ENCODE measurements around the gene WNT1. TPM values are rescaled to one million over a fixed set of nuclear protein-coding genes. Genes with fewer than 3 reads are reported as not detected.
A peak's percentile ranks its signal among the peaks of the same experiment; 100 is the strongest.

Gene WNT1
- total and polyA plus RNA-seq, 7 experiments from 2014 or later, result 0.24 to 1.5 (median 0.43) TPM; not detected in 2

- peak overlapping the region in 8 of 9 donors; percentile 20 to 92 (median 56) for H3K27ac Mint-ChIP-seq
- Histone ChIP-seq H3K4me1 (ENCODE audit: control insufficient read depth in 2 of 2, insufficient read depth in 2 of 2, low read length in 2 of 2) (peaks cover 6 to 38% of the 10 kb centered on the region in 2 donors), H3K27ac (ENCODE audit: low read depth, low read length) (no peak overlapping the region), H3K4me3 (ENCODE audit: low read length) (no peak overlapping the region), H3K9me3 (ENCODE audit: control insufficient read depth in 2 of 3, low read length in 3 of 3) (no peaks in the 10 kb centered on the region), H3K36me3 (ENCODE audit: control insufficient read depth in 2 of 3, insufficient read depth in 3 of 3, low read length in 3 of 3) (peaks cover 0 to 38% (median 5%) of the 10 kb centered on the region in 3 experiments), H3K27me3 (ENCODE audit: control insufficient read depth in 2 of 2, insufficient read depth in 2 of 2, low read length in 2 of 2) (no peaks in the 10 kb centered on the region)
- no peaks in the 10 kb centered on the region for H3K9me3 Mint-ChIP-seq
- ATAC-seq (no peak), DNase-seq (no peak)
- peaks cover 7 to 31% (median 16%) of the 10 kb centered on the region in 7 donors for H3K4me1 Mint-ChIP-seq
- H3K27me3 Mint-ChIP-seq, result no peaks in the 10 kb centered on the region
- ChIA-PET CTCF (interaction anchor here (0.7 to 9.6 kb wide), 10 partner anchors 9 to 81 kb away, joined by 3 to 128 read pairs (median 6); partner anchors contain the start of genes DDX23 and FKBP11), POLR2A (interaction anchor here (1.3 to 3.0 kb wide), 4 partner anchors 11 to 82 kb away, joined by 4 to 18 read pairs (median 12); partner anchors contain the start of genes DDX23 and FKBP11)
- intact Hi-C loops (cut with micrococcal nuclease), result loop anchor here (1.0 to 2.0 kb wide), 2 partner anchors 9 to 60 kb away; partner anchors contain the start of gene FKBP11 (in 1 of the 2)
- H3K36me3 Mint-ChIP-seq, result peaks cover 5 to 25% (median 16%) of the 10 kb centered on the region in 5 donors
- H3K4me3 Mint-ChIP-seq, result peak overlapping the region in 4 of 10 donors; percentile 16 to 71 (median 34)
Observed at GRCh38 chr12:48934312-48934706, 43.8 kb upstream of the WNT1 start.

GRCh38 chr12:48936379-48936979 is 41.6 kb upstream of the WNT1 start:
- no peak overlapping the region for H3K27ac ChIP-seq (ENCODE audit: low read depth, low read length)
- Mint-ChIP-seq H3K9me3 (no peaks in the 10 kb centered on the region), H3K4me3 (no peak overlapping the region), H3K4me1 (peaks cover 12 to 31% (median 16%) of the 10 kb centered on the region in 7 donors), H3K27me3 (no peaks in the 10 kb centered on the region), H3K36me3 (peaks cover 0 to 20% (median 4%) of the 10 kb centered on the region in 5 donors), H3K27ac (peak overlapping the region; percentile 1 to 85 (median 68))
- H3K4me1 ChIP-seq (ENCODE audit: control insufficient read depth in 2 of 2, insufficient read depth in 2 of 2, low read length in 2 of 2), result peaks cover 6 to 34% of the 10 kb centered on the region in 2 donors
- ATAC-seq, result peak; percentile 80
- H3K27me3 ChIP-seq (ENCODE audit: control insufficient read depth in 2 of 2, insufficient read depth in 2 of 2, low read length in 2 of 2), result no peaks in the 10 kb centered on the region
- intact Hi-C loops (cut with micrococcal nuclease), result loop anchor here (1.0 to 2.0 kb wide), 7 partner anchors 12 to 184 kb away; partner anchors contain the start of gene ARF3 (in 1 of the 2)
- H3K36me3 ChIP-seq (ENCODE audit: control insufficient read depth in 2 of 3, insufficient read depth in 3 of 3, low read length in 3 of 3), result peaks cover 0 to 52% (median 5%) of the 10 kb centered on the region in 3 experiments
- H3K4me3 ChIP-seq (ENCODE audit: low read length), result no peak overlapping the region
- CTCF ChIA-PET, result interaction anchor here (0.6 to 9.6 kb wide), 13 partner anchors 10 to 88 kb away, joined by 3 to 128 read pairs (median 3); partner anchors contain the start of genes DDX23, FKBP11, RND1 and WNT10B
- peak; percentile 65 to 87 (median 77) for DNase-seq
- POLR2A ChIA-PET, result interaction anchor here (1.1 to 3.0 kb wide), 5 partner anchors 11 to 84 kb away, joined by 7 to 15 read pairs (median 9); partner anchors contain the start of genes DDX23 and FKBP11
- H3K9me3 ChIP-seq (ENCODE audit: control insufficient read depth in 2 of 3, low read length in 3 of 3), result no peaks in the 10 kb centered on the region

- CTCF ChIA-PET, result interaction anchor here (0.6 to 9.6 kb wide), 5 partner anchors 9 to 84 kb away, joined by 3 to 128 read pairs (median 4); partner anchors contain the start of genes ARF3, DDX23 and WNT1
- ATAC-seq (no peak), DNase-seq (no peak)
- Histone ChIP-seq H3K4me1 (ENCODE audit: control insufficient read depth in 2 of 2, insufficient read depth in 2 of 2, low read length in 2 of 2) (peaks cover 6 to 33% of the 10 kb centered on the region in 2 donors), H3K36me3 (ENCODE audit: control insufficient read depth in 2 of 3, insufficient read depth in 3 of 3, low read length in 3 of 3) (peaks cover 0 to 53% (median 5%) of the 10 kb centered on the region in 3 experiments), H3K4me3 (ENCODE audit: low read length) (no peak overlapping the region), H3K27ac (ENCODE audit: low read depth, low read length) (no peak overlapping the region), H3K9me3 (ENCODE audit: control insufficient read depth in 2 of 3, low read length in 3 of 3) (no peaks in the 10 kb centered on the region), H3K27me3 (ENCODE audit: control insufficient read depth in 2 of 2, insufficient read depth in 2 of 2, low read length in 2 of 2) (no peaks in the 10 kb centered on the region)
- Mint-ChIP-seq H3K36me3 (peaks cover 0 to 20% (median 4%) of the 10 kb centered on the region in 5 donors), H3K4me1 (peaks cover 12 to 31% (median 16%) of the 10 kb centered on the region in 7 donors), H3K4me3 (no peak overlapping the region), H3K27me3 (no peaks in the 10 kb centered on the region), H3K9me3 (no peaks in the 10 kb centered on the region), H3K27ac (peak overlapping the region in 4 of 9 donors; percentile 1 to 75 (median 50))
- intact Hi-C loops (cut with micrococcal nuclease), result loop anchor here in 1 of 2 donors (2.0 kb wide), 3 partner anchors 20 to 184 kb away; partner anchors contain the start of gene ARF3
- POLR2A ChIA-PET, result interaction anchor here (1.0 to 2.2 kb wide), 2 partner anchors 34 to 84 kb away, joined by 7 read pairs; partner anchors contain the start of gene DDX23
Observed at GRCh38 chr12:48937170-48937569, 41.0 kb upstream of the WNT1 start.

GRCh38 chr12:48938805-48939204 is 39.3 kb upstream of the WNT1 start:
- no peak for ATAC-seq
- H3K27ac Mint-ChIP-seq, result peak overlapping the region in 1 of 9 donors; percentile 52

GRCh38 chr12:48940181-48940580 is 37.9 kb upstream of the WNT1 start:
- POLR2A ChIA-PET, result interaction anchor here (0.9 to 1.0 kb wide), 3 partner anchors 37 to 89 kb away, joined by 3 to 4 read pairs (median 3); a partner anchor contains a TSS

More at GRCh38 chr12:48938805-48939204, 39.3 kb upstream of the WNT1 start:
- Histone ChIP-seq H3K36me3 (ENCODE audit: control insufficient read depth in 2 of 3, insufficient read depth in 3 of 3, low read length in 3 of 3) (peaks cover 0 to 45% (median 0%) of the 10 kb centered on the region in 3 experiments), H3K27me3 (ENCODE audit: control insufficient read depth in 2 of 2, insufficient read depth in 2 of 2, low read length in 2 of 2) (no peaks in the 10 kb centered on the region), H3K4me1 (ENCODE audit: control insufficient read depth in 2 of 2, insufficient read depth in 2 of 2, low read length in 2 of 2) (peaks cover 6 to 19% of the 10 kb centered on the region in 2 donors), H3K9me3 (ENCODE audit: control insufficient read depth in 2 of 3, low read length in 3 of 3) (no peaks in the 10 kb centered on the region), H3K27ac (ENCODE audit: low read depth, low read length) (no peak overlapping the region), H3K4me3 (ENCODE audit: low read length) (no peak overlapping the region)
- intact Hi-C loops (cut with micrococcal nuclease), result no loop called here
- ChIA-PET CTCF (interaction anchor here (0.6 to 9.6 kb wide), 3 partner anchors 36 to 86 kb away, joined by 3 to 128 read pairs (median 54); partner anchors contain the start of gene DDX23), POLR2A (no interaction called here)
- Mint-ChIP-seq H3K4me1 (peaks cover 11 to 21% (median 16%) of the 10 kb centered on the region in 7 donors), H3K9me3 (no peaks in the 10 kb centered on the region), H3K4me3 (no peak overlapping the region), H3K36me3 (peaks cover 0 to 11% (median 4%) of the 10 kb centered on the region in 5 donors), H3K27me3 (no peaks in the 10 kb centered on the region)
- no peak for DNase-seq

GRCh38 chr12:48943221-48943620 is 34.9 kb upstream of the WNT1 start:
- intact Hi-C loops (cut with micrococcal nuclease), result no loop called here
- H3K27ac Mint-ChIP-seq, result peak overlapping the region in 2 of 9 donors; percentile 3 to 84
- no peaks in the 10 kb centered on the region for H3K27me3 Mint-ChIP-seq
- Histone ChIP-seq H3K9me3 (ENCODE audit: control insufficient read depth in 2 of 3, low read length in 3 of 3) (no peaks in the 10 kb centered on the region), H3K36me3 (ENCODE audit: control insufficient read depth in 2 of 3, insufficient read depth in 3 of 3, low read length in 3 of 3) (peaks cover 0 to 38% (median 0%) of the 10 kb centered on the region in 3 experiments), H3K4me1 (ENCODE audit: control insufficient read depth in 2 of 2, insufficient read depth in 2 of 2, low read length in 2 of 2) (no peaks in the 10 kb centered on the region), H3K27ac (ENCODE audit: low read depth, low read length) (no peak overlapping the region), H3K27me3 (ENCODE audit: control insufficient read depth in 2 of 2, insufficient read depth in 2 of 2, low read length in 2 of 2) (no peaks in the 10 kb centered on the region), H3K4me3 (ENCODE audit: low read length) (no peak overlapping the region)
- peaks cover 0 to 10% (median 5%) of the 10 kb centered on the region in 5 donors for H3K36me3 Mint-ChIP-seq
- DNase-seq, result no peak
- no peak overlapping the region for H3K4me3 Mint-ChIP-seq
- no peak for ATAC-seq
- H3K9me3 Mint-ChIP-seq, result no peaks in the 10 kb centered on the region
- peaks cover 4 to 26% (median 17%) of the 10 kb centered on the region in 7 donors for H3K4me1 Mint-ChIP-seq
- POLR2A ChIA-PET, result interaction anchor here (0.7 to 1.7 kb wide), 2 partner anchors 30 to 91 kb away, joined by 3 to 5 read pairs; partner anchors contain the start of gene DDX23
- CTCF ChIA-PET, result interaction anchor here (1.2 to 2.0 kb wide), 2 partner anchors 14 to 90 kb away, joined by 3 to 7 read pairs; partner anchors contain the start of gene ARF3

More at GRCh38 chr12:48940181-48940580, 37.9 kb upstream of the WNT1 start:
- Mint-ChIP-seq H3K9me3 (no peaks in the 10 kb centered on the region), H3K27ac (peak overlapping the region in 3 of 9 donors; percentile 25 to 51 (median 49)), H3K4me3 (no peak overlapping the region), H3K4me1 (peaks cover 3 to 19% (median 13%) of the 10 kb centered on the region in 7 donors), H3K27me3 (no peaks in the 10 kb centered on the region), H3K36me3 (peaks cover 0 to 8% (median 4%) of the 10 kb centered on the region in 5 donors)
- Histone ChIP-seq H3K36me3 (ENCODE audit: control insufficient read depth in 2 of 3, insufficient read depth in 3 of 3, low read length in 3 of 3) (peaks cover 0 to 45% (median 0%) of the 10 kb centered on the region in 3 experiments), H3K27ac (ENCODE audit: low read depth, low read length) (no peak overlapping the region), H3K4me1 (ENCODE audit: control insufficient read depth in 2 of 2, insufficient read depth in 2 of 2, low read length in 2 of 2) (peaks cover 0 to 5% of the 10 kb centered on the region in 2 donors), H3K9me3 (ENCODE audit: control insufficient read depth in 2 of 3, low read length in 3 of 3) (no peaks in the 10 kb centered on the region), H3K27me3 (ENCODE audit: control insufficient read depth in 2 of 2, insufficient read depth in 2 of 2, low read length in 2 of 2) (no peaks in the 10 kb centered on the region), H3K4me3 (ENCODE audit: low read length) (no peak overlapping the region)
- DNase-seq (no peak), ATAC-seq (peak; percentile 73)
- intact Hi-C loops (cut with micrococcal nuclease), result no loop called here
- CTCF ChIA-PET, result interaction anchor here (0.8 to 9.6 kb wide), 4 partner anchors 20 to 87 kb away, joined by 4 to 128 read pairs (median 30); partner anchors contain the start of gene DDX23
